Measurements from ENCODE around the gene DIAPH3.

DNA sequence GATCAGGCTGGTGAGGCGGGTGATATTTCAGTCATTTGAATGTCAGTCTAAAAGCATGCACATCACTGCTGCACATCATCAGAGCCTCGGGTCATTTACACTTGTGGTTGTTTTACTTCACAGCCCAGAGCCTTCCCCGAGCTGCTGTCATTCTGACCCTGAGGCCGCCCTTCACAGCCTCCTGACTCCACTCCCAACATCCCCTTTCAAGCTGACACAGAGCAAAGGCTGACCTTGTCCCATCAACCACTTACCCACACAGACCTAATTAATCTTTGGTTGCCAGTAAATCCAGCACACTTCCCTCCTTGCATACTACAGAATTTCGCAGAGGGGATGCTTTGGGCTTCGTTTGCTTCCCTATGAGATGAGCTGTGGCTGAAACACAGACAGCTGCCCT is 528.1 kb downstream of the DIAPH3 start:
- TF ChIP-seq, protein P1, sequence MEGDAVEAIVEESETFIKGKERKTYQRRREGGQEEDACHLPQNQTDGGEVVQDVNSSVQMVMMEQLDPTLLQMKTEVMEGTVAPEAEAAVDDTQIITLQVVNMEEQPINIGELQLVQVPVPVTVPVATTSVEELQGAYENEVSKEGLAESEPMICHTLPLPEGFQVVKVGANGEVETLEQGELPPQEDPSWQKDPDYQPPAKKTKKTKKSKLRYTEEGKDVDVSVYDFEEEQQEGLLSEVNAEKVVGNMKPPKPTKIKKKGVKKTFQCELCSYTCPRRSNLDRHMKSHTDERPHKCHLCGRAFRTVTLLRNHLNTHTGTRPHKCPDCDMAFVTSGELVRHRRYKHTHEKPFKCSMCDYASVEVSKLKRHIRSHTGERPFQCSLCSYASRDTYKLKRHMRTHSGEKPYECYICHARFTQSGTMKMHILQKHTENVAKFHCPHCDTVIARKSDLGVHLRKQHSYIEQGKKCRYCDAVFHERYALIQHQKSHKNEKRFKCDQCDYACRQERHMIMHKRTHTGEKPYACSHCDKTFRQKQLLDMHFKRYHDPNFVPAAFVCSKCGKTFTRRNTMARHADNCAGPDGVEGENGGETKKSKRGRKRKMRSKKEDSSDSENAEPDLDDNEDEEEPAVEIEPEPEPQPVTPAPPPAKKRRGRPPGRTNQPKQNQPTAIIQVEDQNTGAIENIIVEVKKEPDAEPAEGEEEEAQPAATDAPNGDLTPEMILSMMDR (IDR thresholded peaks at IDR 0.05) = no peak
- no peak for TF ChIP-seq EZH2 (IDR thresholded peaks at IDR 0.05; ENCODE audit: borderline replicate concordance, insufficient read depth, low read depth, low read length, poor library complexity, severe bottlenecking)
